PC-3 (cell line): ENCODE data around the gene NMNAT2. TPM values are rescaled to one million over a fixed set of nuclear protein-coding genes. Genes with fewer than 3 reads are reported as not detected.

ENCODE experiments used
- ATAC-seq: fragments of 200-7000 bp; cut with Tn5 transposase; 2 replicates; pipeline ENCODE4 v1.9.1; 2020; ENCODE audit warnings: mild to moderate bottlenecking, moderate library complexity
- BruUV-seq: library from RNA; stranded (reverse); fragments of 400-500 nt; replicated peaks from 2 replicates; lab custom pipeline; 2021; lab: Mats Ljungman, UMichigan
- CTCF ChIA-PET: fragments of 300-600 bp; sonication (Branson Sonifier 250); formaldehyde crosslinking; loops from one replicate; lab custom pipeline; 2022; ENCODE audit warnings: antibody characterized with exemption; lab: Charles Lee
- POLR2A ChIA-PET: fragments of 300-600 bp; sonication (Branson Sonifier 250); formaldehyde crosslinking; loops from one replicate; lab custom pipeline; 2022; ENCODE audit warnings: antibody characterized with exemption; ENCODE audit not compliant: unreplicated experiment; lab: Charles Lee
- DNase-seq: peaks from one replicate; pipeline ENCODE4 v3.0.0-alpha.2; 2015
- H2AFZ ChIP-seq: fragments of 300-600 bp; sonication (generic); 2 replicates; pipeline ENCODE4 v1.6.0; 2016; ENCODE audit warnings: antibody characterized with exemption, low read length
- H3F3A ChIP-seq: fragments of 300-600 bp; sonication (generic); one replicate; pipeline ENCODE4 v1.6.0; 2017; ENCODE audit warnings: antibody characterized with exemption, low read length, control low read depth, mild to moderate bottlenecking; ENCODE audit not compliant: unreplicated experiment
- H3K27ac ChIP-seq: fragments of 300-600 bp; sonication (generic); 2 replicates; pipeline ENCODE4 v1.5.1; 2016; ENCODE audit warnings: mild to moderate bottlenecking, low read length
- H3K27me3 ChIP-seq: fragments of 300-600 bp; sonication (generic); 2 replicates; pipeline ENCODE4 v1.6.1; 2016; ENCODE audit warnings: low read length, mixed read lengths
- H3K36me3 ChIP-seq: fragments of 300-600 bp; sonication (generic); 2 replicates; pipeline ENCODE4 v1.6.1; 2016; ENCODE audit warnings: low read depth, mixed run types, low read length, mixed read lengths
- H3K4me1 ChIP-seq: fragments of 300-600 bp; sonication (generic); 2 replicates; pipeline ENCODE4 v1.5.1; 2016; ENCODE audit warnings: low read length; ENCODE audit not compliant: insufficient read depth
- H3K4me2 ChIP-seq: fragments of 300-600 bp; sonication (generic); 2 replicates; pipeline ENCODE4 v1.6.0; 2016; ENCODE audit warnings: low read length
- H3K4me3 ChIP-seq: fragments of 300-600 bp; sonication (generic); 2 replicates; pipeline ENCODE4 v1.5.1; 2016; ENCODE audit warnings: mild to moderate bottlenecking, low read length, mixed read lengths
- H3K79me2 ChIP-seq: fragments of 300-600 bp; sonication (generic); 2 replicates; pipeline ENCODE4 v1.6.1; 2017; ENCODE audit warnings: low read length, mixed read lengths
- H3K9ac ChIP-seq: fragments of 300-600 bp; sonication (generic); 2 replicates; pipeline ENCODE4 v1.6.0; 2016; ENCODE audit warnings: mild to moderate bottlenecking, low read length
- H3K9me2 ChIP-seq: fragments of 300-600 bp; sonication (generic); replicated peaks from 2 replicates; pipeline ENCODE4 v1.6.1; 2016; ENCODE audit warnings: mixed run types, low read length, mixed read lengths
- H3K9me3 ChIP-seq: fragments of 300-600 bp; sonication (generic); 2 replicates; pipeline ENCODE4 v1.6.1; 2016; ENCODE audit warnings: low read length, mixed read lengths
- H4K20me1 ChIP-seq: fragments of 300-600 bp; sonication (generic); 2 replicates; pipeline ENCODE4 v1.6.1; 2016; ENCODE audit warnings: low read length, mixed read lengths
- EZH2 ChIP-seq: fragments of 300-600 bp; sonication (generic); IDR thresholded peaks from one replicate; pipeline ENCODE4 v1.6.1; 2017; ENCODE audit warnings: antibody characterized with exemption, mild to moderate bottlenecking, low read length; ENCODE audit not compliant: unreplicated experiment
- EZH2phosphoT487 ChIP-seq: fragments of 300-600 bp; sonication (generic); IDR thresholded peaks from 2 replicates; pipeline ENCODE4 v1.6.1; 2018; ENCODE audit warnings: mild to moderate bottlenecking, antibody characterized with exemption, low read length, borderline replicate concordance
- intact Hi-C: fragments of 100-400 bp; cut with micrococcal nuclease; formaldehyde crosslinking; loops from 2 replicates; pipeline ENCODE4 v1.9.0; 2023
- total RNA-seq: library from RNA; depleted of rRNA; stranded (reverse); fragments of >200 nt; gene quantifications from 2 replicates; pipeline ENCODE4 v1.2.3, GENCODE V29; 2014
- TF ChIP-seq, protein P1 (sequence below): fragments of 300-600 bp; sonication (generic); conservative IDR thresholded peaks from 2 replicates; pipeline ENCODE4 v1.5.1; 2017; ENCODE audit warnings: antibody characterized with exemption, low read depth, mild to moderate bottlenecking, low read length

NMNAT2 gene
- total RNA-seq, 1 experiment from 2014 or later: 6.0 TPM

DNA sequence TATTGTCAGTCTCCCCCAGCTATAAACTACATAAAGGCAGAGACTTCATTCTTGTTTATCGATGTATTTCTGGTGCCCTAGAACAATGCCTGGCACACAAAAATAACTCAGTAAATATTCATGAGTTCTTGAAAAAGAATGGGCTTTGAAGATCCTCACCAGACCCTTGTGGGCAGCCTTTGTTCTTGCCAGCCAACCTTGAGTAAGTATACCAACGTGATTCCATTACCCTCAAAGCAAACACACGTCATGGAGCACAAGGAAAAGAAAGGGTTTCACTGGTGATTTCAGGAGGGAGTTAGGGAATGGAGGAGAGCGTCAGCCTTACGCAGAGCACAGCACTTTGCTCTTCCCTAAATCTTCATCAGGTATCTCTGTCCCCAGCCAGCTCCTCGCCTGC, 29.4 kb downstream of the NMNAT2 start:
- no peak overlapping the region for H2AFZ ChIP-seq
- intact Hi-C loops: no loop called here
- H3K9ac ChIP-seq: no peak overlapping the region
- no TSS peak for BruUV-seq
- H4K20me1 ChIP-seq: no peaks in the 10 kb centered on the region
- H3K27ac ChIP-seq: no peak overlapping the region
- no peaks in the 10 kb centered on the region for H3K79me2 ChIP-seq
- H3K27me3 ChIP-seq: no peaks in the 10 kb centered on the region
- H3K9me2 ChIP-seq: no peaks in the 10 kb centered on the region
- ATAC-seq (no peak), DNase-seq (no peak)
- TF ChIP-seq, protein P1, sequence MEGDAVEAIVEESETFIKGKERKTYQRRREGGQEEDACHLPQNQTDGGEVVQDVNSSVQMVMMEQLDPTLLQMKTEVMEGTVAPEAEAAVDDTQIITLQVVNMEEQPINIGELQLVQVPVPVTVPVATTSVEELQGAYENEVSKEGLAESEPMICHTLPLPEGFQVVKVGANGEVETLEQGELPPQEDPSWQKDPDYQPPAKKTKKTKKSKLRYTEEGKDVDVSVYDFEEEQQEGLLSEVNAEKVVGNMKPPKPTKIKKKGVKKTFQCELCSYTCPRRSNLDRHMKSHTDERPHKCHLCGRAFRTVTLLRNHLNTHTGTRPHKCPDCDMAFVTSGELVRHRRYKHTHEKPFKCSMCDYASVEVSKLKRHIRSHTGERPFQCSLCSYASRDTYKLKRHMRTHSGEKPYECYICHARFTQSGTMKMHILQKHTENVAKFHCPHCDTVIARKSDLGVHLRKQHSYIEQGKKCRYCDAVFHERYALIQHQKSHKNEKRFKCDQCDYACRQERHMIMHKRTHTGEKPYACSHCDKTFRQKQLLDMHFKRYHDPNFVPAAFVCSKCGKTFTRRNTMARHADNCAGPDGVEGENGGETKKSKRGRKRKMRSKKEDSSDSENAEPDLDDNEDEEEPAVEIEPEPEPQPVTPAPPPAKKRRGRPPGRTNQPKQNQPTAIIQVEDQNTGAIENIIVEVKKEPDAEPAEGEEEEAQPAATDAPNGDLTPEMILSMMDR: no peak
- TF ChIP-seq EZH2: no peak
- TF ChIP-seq EZH2phosphoT487: no peak
- no peaks in the 10 kb centered on the region for H3K4me1 ChIP-seq
- POLR2A ChIA-PET: no interaction called here
- H3K4me2 ChIP-seq: no peak overlapping the region
- CTCF ChIA-PET: no interaction called here
- H3K9me3 ChIP-seq: no peaks in the 10 kb centered on the region
- no peak overlapping the region for H3K4me3 ChIP-seq
- no peaks in the 10 kb centered on the region for H3F3A ChIP-seq
- H3K36me3 ChIP-seq: no peaks in the 10 kb centered on the region

DNA sequence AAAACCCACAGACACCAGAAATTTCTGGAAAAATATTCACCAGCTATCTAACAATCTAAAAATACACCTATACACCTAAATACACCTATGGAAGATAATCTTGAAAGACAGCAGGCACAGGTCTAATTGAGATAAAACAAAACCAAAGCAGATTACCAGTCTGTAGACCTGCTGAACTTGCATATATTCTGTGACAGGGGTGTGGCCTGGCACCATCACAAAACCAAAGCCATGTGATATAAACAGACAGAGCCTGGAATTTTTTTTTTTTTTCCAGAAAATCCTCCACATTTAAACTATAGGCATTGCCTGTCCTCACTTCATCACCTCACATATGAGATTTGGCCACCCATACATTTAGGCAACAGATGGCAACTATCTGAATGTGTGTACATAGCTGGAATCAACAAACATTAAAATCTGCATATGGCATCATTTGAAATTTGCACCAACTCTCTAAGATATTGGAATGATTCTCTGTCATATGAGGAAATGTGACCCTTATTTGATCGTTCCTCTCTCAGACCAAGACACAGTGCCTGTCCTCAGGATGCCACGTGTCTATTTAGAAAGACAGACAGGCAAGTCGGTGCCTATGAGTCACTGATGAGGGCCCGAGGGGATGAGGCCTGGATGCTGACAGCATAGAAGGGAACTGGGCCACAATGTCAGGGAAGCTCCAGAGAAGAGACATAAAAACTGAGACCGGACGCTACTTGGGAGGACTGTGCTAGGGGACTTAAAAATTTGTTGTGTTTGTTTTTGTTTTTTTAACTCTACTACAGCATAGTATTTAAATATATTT, 32.6 kb downstream of the NMNAT2 start:
- no peak overlapping the region for H3K9ac ChIP-seq
- H3K27ac ChIP-seq: no peak overlapping the region
- no peaks in the 10 kb centered on the region for H3K79me2 ChIP-seq
- H3K4me1 ChIP-seq: no peaks in the 10 kb centered on the region
- no peak for ATAC-seq
- no peak overlapping the region for H3K4me2 ChIP-seq
- H3K9me2 ChIP-seq: no peaks in the 10 kb centered on the region
- TF ChIP-seq EZH2: no peak
- TF ChIP-seq, protein P1: no peak
- no peak for TF ChIP-seq EZH2phosphoT487
- POLR2A ChIA-PET: no interaction called here
- no peak overlapping the region for H3K4me3 ChIP-seq
- BruUV-seq: no TSS peak
- no peaks in the 10 kb centered on the region for H3F3A ChIP-seq
- intact Hi-C loops: no loop called here
- CTCF ChIA-PET: no interaction called here
- DNase-seq: no peak
- no peaks in the 10 kb centered on the region for H3K36me3 ChIP-seq
- H3K9me3 ChIP-seq: no peaks in the 10 kb centered on the region
- no peaks in the 10 kb centered on the region for H4K20me1 ChIP-seq
- H3K27me3 ChIP-seq: no peaks in the 10 kb centered on the region
- H2AFZ ChIP-seq: no peak overlapping the region

DNA sequence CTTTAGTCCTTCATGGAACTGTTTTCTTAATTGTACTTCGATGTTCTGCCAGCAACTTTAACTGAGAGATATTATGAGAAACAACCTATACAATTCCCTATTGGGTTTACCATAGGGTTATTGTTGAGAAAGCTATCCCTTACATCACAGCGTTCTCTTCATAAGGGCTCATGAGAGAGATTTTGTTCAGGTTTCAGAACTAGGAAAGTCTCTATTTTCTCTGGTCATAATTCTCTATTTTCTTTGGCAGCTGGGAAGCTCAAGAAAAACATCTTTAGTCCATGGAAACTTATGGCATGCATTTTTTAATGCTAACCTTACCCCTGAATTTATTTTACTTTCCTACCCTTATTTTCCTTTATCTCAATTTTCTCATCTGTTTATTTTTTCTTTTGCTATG, 38.2 kb downstream of the NMNAT2 start:
- Histone ChIP-seq H3K9me3 (no peaks in the 10 kb centered on the region), H4K20me1 (no peaks in the 10 kb centered on the region), H3K27ac (no peak overlapping the region), H2AFZ (no peak overlapping the region), H3K79me2 (no peaks in the 10 kb centered on the region), H3K9me2 (no peaks in the 10 kb centered on the region), H3K36me3 (no peaks in the 10 kb centered on the region), H3F3A (no peaks in the 10 kb centered on the region), H3K4me2 (no peak overlapping the region), H3K4me3 (no peak overlapping the region), H3K9ac (no peak overlapping the region), H3K27me3 (no peaks in the 10 kb centered on the region), H3K4me1 (peaks cover 3% of the 10 kb centered on the region; the same call in 1 of the 2 replicates)
- DNase-seq: no peak
- ChIA-PET CTCF (no interaction called here), POLR2A (no interaction called here)
- ATAC-seq: no peak
- intact Hi-C loops: no loop called here
- no TSS peak for BruUV-seq
- TF ChIP-seq EZH2: no peak
- no peak for TF ChIP-seq EZH2phosphoT487
- TF ChIP-seq, protein P1: no peak
